HCEC 1CT (cell line): ENCODE results near the gene MPRIP.

Experiments
- DNase-seq: peaks from one replicate; pipeline ENCODE4 v3.0.0-alpha.2; 2017

Gene MPRIP

DNA sequence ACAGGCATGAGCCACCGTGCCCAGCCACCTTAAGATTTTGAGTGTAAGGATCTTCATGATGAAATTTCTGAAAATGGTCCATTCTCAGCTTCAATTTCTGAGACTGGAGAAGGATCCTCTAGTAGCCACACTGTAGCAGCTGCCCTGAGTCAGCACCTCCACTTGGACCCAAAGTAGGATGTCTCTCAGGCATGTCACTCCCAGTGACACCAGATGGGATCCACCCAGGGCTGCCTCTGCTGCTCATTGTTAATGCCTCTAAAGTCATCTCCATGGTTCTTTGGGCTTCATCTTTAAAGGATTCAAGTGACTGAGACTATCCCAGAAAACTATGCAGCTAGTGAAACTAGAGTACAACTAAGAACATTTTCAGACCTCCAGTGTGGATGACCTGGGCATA is 156.0 kb downstream of the MPRIP start:
- no peak for DNase-seq

- DNase-seq, result no peak
Observed at GRCh38 chr17:17200311-17200710, 158.1 kb downstream of the MPRIP start.

- DNase-seq, result no peak
Observed at GRCh38 chr17:17200831-17201230, 158.6 kb downstream of the MPRIP start.

DNA sequence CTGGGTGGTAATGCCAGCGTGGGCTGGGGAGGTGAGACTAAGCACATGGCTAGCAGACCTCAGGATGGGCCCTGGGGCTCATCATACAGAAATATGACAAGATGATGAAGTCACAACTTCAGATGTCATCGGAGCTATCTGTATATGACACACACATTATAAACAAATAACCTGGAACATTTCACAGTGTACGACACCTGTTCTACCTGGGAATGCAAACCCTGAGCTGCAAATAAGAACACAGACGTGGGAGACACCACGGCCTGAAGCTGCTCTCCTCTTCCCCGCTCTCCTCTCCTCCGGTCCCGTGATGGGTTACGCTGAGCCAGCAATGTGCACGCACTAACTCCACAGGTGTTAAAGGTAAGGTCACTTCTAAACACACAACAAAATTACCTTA is 159.0 kb downstream of the MPRIP start:
- DNase-seq, result no peak

- DNase-seq, result no peak
Observed at GRCh38 chr17:17201907-17202306, 159.7 kb downstream of the MPRIP start.

DNA sequence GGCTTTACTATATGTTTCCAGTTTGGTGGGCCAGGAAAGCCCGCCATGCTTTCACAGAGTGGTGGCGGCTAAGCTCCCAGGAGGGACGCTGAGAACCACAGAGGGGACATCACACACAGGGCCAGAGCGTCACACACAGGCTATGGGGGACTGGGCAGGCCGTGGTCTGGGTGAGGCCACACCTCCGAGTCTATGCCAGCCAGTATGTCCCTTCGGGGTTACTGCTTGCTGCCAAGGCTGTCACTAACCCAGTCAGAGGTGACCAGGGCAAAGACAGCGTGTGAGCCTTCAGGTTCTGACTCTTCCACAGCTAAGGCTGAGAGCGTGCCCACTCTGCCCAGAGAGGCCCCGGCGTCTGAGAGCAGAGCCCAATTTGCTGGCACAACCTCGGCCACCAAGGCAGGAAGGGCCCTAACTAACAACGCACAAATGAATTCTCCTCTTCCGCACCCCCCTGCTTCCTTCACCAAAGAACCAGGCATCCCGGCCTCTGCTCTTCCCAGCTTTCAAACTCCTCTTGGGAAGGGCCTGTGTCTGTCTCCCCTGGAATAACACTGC is 161.0 kb downstream of the MPRIP start:
- no peak for DNase-seq

GRCh38 chr17:17204041-17204591 is 161.9 kb downstream of the MPRIP start:
- DNase-seq, result no peak

GRCh38 chr17:17204635-17205231 is 162.5 kb downstream of the MPRIP start:
- no peak for DNase-seq

DNA sequence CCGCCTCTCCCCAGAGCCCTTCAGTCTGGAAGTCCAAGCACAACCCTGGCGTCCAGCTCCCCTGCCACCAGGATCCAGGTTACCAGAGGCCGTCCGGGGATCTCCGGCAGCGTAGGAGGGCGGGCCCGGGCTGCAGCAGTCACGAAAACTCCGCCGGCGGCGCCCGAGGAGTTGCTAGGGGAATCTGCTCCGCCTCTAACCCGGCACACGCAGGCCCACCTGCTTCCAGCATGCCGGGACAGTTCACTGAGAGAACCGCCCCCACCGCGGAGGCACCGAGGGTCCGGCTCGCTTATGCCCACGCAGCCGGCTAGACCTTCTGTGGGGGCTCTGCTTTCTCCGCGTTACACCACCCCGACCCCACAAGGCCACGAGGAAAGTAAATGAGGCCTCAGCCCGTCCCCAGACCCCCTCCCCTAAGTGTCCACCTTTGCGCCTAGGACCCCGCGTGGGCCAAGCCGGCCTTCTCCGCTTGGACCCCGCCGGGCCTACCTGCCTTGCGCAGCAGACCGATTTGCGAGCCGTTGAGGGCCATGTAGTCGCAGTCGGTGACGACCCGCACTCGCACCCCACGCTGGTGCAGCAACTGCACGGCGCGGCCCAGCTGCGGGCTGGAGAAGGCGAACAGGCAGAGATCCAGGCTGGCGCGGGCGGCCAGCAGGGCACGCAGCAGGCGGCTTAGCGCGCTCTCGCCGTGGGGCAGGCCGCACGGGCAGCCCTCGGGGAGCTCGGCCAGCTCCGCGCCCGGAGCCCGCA is 163.3 kb downstream of the MPRIP start:
- peak; percentile 34 for DNase-seq

DNA sequence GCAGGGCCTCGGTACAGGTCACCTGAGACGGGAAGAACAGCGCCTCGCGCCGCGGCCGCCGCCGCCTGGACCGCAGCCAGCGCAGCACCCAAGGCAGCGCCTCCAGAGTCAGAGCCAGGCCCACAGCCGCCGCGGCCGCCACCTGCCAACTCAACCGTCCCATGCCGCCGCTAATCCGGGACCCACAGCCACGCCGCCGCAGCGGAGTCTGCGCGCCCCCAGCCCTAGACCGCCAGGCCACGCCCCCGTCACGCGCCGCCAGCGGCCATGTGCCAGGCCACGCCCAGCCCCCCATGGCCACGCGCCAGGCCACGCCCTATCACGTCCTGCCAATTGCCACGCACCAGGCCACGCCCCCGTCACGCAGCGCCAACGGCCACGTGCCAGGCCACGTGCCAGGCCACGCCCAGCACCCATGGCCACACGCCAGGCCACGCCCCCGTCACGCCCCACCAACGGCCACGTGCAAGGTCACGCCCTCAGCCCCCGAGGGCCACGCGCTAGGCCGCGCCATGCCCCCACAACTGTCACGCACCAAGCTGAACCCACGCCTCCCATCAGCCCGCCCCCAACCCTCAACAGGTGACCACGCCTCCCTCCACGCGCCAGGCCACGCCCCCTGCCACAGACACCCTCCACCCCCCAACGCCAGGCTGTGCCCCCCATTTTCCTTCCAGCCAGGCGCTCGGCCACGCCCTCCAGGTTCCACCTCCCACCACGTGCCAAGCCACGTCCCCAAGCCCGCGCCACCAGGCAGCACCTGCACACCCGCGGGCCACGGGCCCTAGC is 164.1 kb downstream of the MPRIP start, which contains the start of gene PLD6:
Gene PLD6, minus strand, starts transcription at position 210 of the 789 bp plus-strand sequence. Its CDS starts 47 bp downstream, at position 163.
- peak; percentile 29 for DNase-seq

GRCh38 chr17:17206913-17207335 is 164.7 kb downstream of the MPRIP start:
- DNase-seq, result no peak

DNA sequence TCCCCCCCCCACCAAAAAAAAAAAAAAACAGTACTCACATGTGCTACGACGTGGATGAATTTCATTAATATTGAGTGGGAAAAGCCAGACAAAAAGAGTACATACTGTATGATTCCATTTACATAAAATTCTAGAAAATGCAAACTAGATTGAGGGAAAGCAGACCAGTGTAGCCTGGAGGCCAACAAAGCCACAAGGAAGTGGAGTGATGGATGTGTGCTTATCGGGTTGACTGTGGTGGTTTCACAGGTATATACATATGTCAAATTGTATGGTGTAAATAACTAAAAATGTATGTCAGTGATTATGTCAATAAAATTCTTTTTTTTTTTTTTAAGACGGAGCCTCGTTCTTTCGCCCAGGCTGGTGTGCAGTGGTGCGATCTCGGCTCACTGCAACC is 165.7 kb downstream of the MPRIP start:
- no peak for DNase-seq

GRCh38 chr17:17213775-17214174 is 171.5 kb downstream of the MPRIP start:
- no peak for DNase-seq

DNA sequence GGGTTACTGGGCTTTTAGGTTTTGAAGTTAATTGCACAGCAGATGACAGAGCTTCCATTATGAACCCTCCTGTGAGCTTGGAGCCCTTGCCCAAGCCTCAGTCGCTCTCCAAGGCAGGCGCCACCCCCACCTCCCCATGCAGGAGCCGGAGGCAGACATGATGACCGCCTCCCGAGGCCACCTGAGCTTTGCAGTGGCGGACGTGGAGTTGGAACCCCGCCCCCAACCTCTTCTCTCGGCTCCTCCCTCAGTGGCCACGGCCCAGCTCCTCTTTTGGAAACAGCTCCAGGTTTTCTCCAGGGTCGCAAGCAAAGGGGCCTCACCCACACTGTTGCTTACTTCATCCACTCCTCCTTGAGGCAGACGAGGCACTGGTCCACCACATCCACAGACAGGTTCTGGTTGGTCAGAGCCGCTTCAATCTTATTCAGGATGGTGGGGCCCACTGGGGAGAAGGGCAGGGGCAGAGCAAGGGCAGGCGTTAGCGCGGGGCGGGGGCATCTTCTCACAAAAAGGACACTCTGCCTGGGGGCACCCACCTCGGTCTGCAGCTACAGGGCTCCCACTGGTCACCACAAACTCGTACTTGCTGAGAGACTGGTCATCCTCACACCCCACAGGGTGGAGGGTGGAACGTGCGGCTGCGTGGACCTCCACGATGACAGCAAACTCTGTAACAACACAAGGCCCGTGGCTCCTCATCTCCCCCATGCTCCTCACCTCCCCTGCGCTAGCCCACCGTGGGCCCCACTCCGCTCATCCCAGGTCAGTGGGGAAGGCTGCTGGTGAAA is 172.6 kb downstream of the MPRIP start:
- no peak for DNase-seq

GRCh38 chr17:17215575-17215974 is 173.3 kb downstream of the MPRIP start:
- DNase-seq, result no peak

DNA sequence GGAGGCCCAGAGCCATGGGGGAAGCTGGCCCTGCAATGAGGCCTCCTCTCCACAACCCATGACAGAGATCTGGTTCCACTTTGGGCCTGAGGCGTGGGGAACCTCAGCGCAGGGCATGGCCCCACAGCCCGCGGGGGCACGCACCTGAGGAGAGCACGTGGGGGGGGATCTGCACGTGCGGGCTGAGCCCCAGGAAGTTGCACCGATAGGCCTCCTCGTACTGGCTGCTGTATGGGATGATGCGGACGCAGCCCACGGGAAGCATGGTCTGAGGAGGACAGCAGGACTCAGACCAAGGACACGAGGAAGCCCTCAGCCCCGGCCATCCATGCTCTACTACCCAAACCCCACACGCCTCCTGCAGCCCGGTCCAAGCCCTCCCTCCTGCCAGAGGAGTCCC is 174.0 kb downstream of the MPRIP start:
- no peak for DNase-seq

- no peak for DNase-seq
Observed at GRCh38 chr17:17216776-17217175, 174.5 kb downstream of the MPRIP start.

DNA sequence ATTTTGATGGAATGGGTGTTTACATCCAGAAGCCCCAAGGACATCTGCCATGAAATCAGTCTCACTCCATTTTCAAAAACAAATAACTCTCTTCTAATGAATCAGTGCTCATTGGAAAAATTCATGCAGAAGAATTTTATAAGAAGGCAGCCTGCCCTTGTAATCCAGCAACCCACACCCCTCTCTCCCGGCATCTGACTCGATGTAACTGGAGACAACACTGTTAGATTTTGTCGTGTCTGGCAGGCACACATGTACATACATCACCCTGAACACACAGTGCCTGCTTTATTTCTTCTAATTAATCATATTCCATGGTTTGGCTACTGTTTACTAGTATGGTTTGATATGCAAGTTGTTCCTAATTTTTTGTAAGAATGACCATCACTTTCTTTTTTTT is 175.7 kb downstream of the MPRIP start:
- no peak for DNase-seq

DNA sequence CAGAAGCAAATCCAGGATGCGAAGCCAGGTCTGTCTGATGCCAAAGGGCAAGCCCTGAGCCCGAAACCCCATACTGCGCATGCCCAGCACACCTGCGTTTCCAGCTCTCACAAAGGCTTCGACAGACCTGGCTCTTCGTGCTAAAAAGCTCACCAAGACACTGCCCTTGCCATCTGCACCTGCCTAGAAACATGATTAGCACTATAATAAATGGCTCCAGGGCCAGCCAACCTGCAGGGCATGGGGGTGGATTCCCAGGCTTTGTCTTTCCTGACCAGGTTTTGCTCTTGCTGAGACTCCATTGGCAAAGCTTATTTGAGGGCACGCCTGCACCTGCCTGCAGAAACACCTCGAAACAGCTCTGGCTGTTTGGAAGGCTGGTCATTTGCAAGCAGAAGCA is 178.3 kb downstream of the MPRIP start:
- no peak for DNase-seq

DNA sequence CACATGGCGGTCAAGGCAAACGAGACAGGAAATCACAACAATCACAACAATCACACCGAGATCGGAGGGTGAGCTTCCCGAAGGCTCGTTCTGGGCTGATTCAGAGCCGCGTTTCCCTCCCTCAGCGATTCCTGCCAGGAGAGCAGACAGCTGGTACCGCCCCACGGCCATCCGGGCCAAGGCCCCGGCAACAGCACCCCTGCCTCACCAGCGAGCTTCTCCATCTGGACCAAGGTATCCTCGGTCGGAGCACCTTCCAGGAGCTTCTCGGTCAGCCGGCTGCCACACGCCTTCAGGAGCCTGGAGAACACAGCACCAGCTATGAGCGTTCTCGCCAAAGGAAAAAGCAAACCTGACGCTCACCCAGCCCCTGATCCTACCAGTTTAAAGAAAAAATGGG is 179.1 kb downstream of the MPRIP start:
- no peak for DNase-seq

- no peak for DNase-seq
Observed at GRCh38 chr17:17223736-17224135, 181.5 kb downstream of the MPRIP start.

DNA sequence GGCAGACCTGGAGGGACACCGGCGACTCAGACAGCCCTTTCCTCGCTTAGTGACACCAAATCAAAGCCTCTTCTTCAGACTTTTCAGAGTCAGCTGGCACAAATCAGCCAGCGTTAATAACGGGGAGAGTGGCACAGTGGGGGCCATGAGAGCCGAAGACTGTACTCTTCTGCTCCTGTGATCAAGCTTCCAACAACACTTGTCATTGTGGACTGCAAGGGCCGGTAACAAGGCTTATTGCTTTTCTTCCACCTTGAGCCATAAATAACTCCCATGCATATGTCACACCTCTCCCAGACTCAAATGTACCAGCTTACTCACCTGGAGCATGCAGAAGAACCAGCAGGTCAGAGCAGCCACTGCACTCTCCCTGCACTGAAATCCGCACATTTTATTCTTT is 181.9 kb downstream of the MPRIP start:
- no peak for DNase-seq
